Sigmoid colon (tissue), 4 donors: ENCODE results near the gene CLIC5.

ENCODE experiments used
- CTCF ChIP-seq, 4 experiments: fragments of 450-650 bp in 3 of 4; fragments of 200-600 bp in 1 of 4; IDR thresholded peaks; one replicate each; pipeline ENCODE4 v1.5.1; 2016 to 2019; ENCODE audit warnings: antibody characterized with exemption in 4 of 4, mild to moderate bottlenecking in 3 of 4, moderate library complexity in 2 of 4
- EP300 ChIP-seq, 4 donors: sonication (generic); formaldehyde crosslinking; IDR thresholded peaks; one replicate each; pipeline ENCODE4 v1.6.1; 2017; ENCODE audit warnings: antibody characterized with exemption in 4 of 4
- POLR2A ChIP-seq, 2 donors: fragments of 450-650 bp; IDR thresholded peaks; one replicate each; pipeline ENCODE4 v1.6.1; 2016; ENCODE audit warnings: antibody characterized with exemption in 2 of 2, mild to moderate bottlenecking in 2 of 2, moderate library complexity in 2 of 2
- POLR2AphosphoS5 ChIP-seq, 4 donors: sonication (generic); formaldehyde crosslinking; IDR thresholded peaks; one replicate each; pipeline ENCODE4 v1.6.1; 2017; ENCODE audit warnings: antibody characterized with exemption in 4 of 4

- TF ChIP-seq CTCF (IDR thresholded peaks at IDR 0.05) (no peak), POLR2A (IDR thresholded peaks at IDR 0.05) (no peak), EP300 (IDR thresholded peaks at IDR 0.05) (no peak), POLR2AphosphoS5 (IDR thresholded peaks at IDR 0.05) (no peak)
These were observed 33.2 kb downstream of the CLIC5 start for GRCh38 chr6:45982280-45983036.
